K562 (cell line): ENCODE data around the gene LRRC1. TPM values are rescaled to one million over a fixed set of nuclear protein-coding genes. Genes with fewer than 3 reads are reported as not detected.

Experiments
- CBX1 ChIP-seq: sonication (generic); IDR thresholded peaks from 2 replicates; pipeline ENCODE4 v1.6.1; 2016; ENCODE audit warnings: antibody characterized with exemption, low read depth, mild to moderate bottlenecking
- CREBBP ChIP-seq: IDR thresholded peaks from one replicate; pipeline ENCODE4 v1.6.1; 2012; ENCODE audit warnings: low read depth, mild to moderate bottlenecking, control low read depth, inconsistent platforms, low read length
- CREM ChIP-seq: IDR thresholded peaks from 2 replicates; pipeline ENCODE4 v1.6.1; 2014; ENCODE audit warnings: antibody characterized with exemption, low read depth
- FOXA3 ChIP-seq, 2 experiments: fragments of 450-650 bp in 1 of 2; sonication (generic) in 1 of 2; formaldehyde crosslinking; IDR thresholded peaks in 1 of 2; conservative IDR thresholded peaks in 1 of 2; 2 replicates each; pipeline versions ENCODE4 v1.4.0 to v1.8.0; 2020 to 2022; ENCODE audit warnings: mild to moderate bottlenecking in 2 of 2, missing genetic modification reagents in 1 of 2
- HNRNPH1 ChIP-seq: fragments of 200-400 bp; formaldehyde crosslinking; optimal IDR thresholded peaks from 2 replicates; pipeline ENCODE3; 2017; ENCODE audit warnings: low read depth, mild to moderate bottlenecking, low read length, moderate library complexity
- PRMT5 ChIP-seq: sonication (generic); formaldehyde crosslinking; IDR thresholded peaks from 2 replicates; pipeline ENCODE4 v1.5.0; 2020; ENCODE audit warnings: missing genetic modification reagents
- STAT5A ChIP-seq: IDR thresholded peaks from 2 replicates; pipeline ENCODE4 v1.6.1; 2012; ENCODE audit warnings: low read length, inconsistent platforms, borderline replicate concordance
- ZBTB26 ChIP-seq: fragments of 450-650 bp; formaldehyde crosslinking; IDR thresholded peaks from 2 replicates; pipeline ENCODE4 v1.4.0; 2022; ENCODE audit warnings: missing genetic modification characterization
- ZC3H4 ChIP-seq: sonication (generic); formaldehyde crosslinking; IDR thresholded peaks from 2 replicates; pipeline ENCODE4 v1.9.0; 2021; ENCODE audit warnings: missing genetic modification reagents, borderline replicate concordance
- ZNF75A ChIP-seq: fragments of 450-650 bp; formaldehyde crosslinking; IDR thresholded peaks from 2 replicates; pipeline ENCODE4 v1.4.0; 2020; ENCODE audit warnings: mild to moderate bottlenecking
- polyA plus RNA-seq, 8 experiments: library from polyadenylated mRNA; depleted of rRNA in 4 of 8; stranded (reverse) in 5 of 8; unstranded in 3 of 8; fragments of >200 nt; fragmentation: Nextera tagmentation in 2 of 8; fragmentation: Illumina TruSeq in 1 of 8; extraction: Ambion mirVana in 2 of 8; extraction: Trizol in 1 of 8; gene quantifications; 2 replicates each; pipeline versions ENCODE4 v1.2.1 to v1.2.3, GENCODE V29; 2011 to 2014; ENCODE audit warnings: inconsistent platforms in 1 of 8, missing spikeins in 1 of 8
- total RNA-seq, 7 experiments: library from RNA; depleted of rRNA in 6 of 7; stranded (reverse); fragments of >200 nt in 6 of 7; fragmentation: Illumina TruSeq in 2 of 7; extraction: Trizol in 2 of 7; gene quantifications; 2 replicates each; pipeline versions ENCODE4 v1.2.1 to v1.2.3, GENCODE V29; 2011 to 2021; ENCODE audit warnings: low replicate concordance in 1 of 7
- TF ChIP-seq, protein P1 (sequence below): fragments of 200-800 bp; sonication (Bioruptor generic); IDR thresholded peaks from 2 replicates; pipeline ENCODE4 v1.6.1; 2017; ENCODE audit warnings: missing genetic modification characterization, missing compliant biosample characterization

LRRC1 gene
- total and polyA plus RNA-seq, 9 of the 15 experiments (the other 6 are each of a cell fraction or from before 2014, with no cell fraction given) = not detected

GRCh38 chr6:53794137-53794719 is 577 bp upstream of the LRRC1 start (continued):
- TF ChIP-seq, protein P1, sequence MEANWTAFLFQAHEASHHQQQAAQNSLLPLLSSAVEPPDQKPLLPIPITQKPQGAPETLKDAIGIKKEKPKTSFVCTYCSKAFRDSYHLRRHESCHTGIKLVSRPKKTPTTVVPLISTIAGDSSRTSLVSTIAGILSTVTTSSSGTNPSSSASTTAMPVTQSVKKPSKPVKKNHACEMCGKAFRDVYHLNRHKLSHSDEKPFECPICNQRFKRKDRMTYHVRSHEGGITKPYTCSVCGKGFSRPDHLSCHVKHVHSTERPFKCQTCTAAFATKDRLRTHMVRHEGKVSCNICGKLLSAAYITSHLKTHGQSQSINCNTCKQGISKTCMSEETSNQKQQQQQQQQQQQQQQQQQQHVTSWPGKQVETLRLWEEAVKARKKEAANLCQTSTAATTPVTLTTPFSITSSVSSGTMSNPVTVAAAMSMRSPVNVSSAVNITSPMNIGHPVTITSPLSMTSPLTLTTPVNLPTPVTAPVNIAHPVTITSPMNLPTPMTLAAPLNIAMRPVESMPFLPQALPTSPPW (CRISPR knock-in tag) = no peak
- TF ChIP-seq CBX1 (no peak), CREM (no peak), ZNF75A (CRISPR knock-in tag) (no peak), HNRNPH1 (no peak), STAT5A (no peak), ZC3H4 (CRISPR knock-in tag) (no peak), CREBBP (no peak), ZBTB26 (CRISPR knock-in tag) (no peak), PRMT5 (CRISPR knock-in tag) (no peak), FOXA3 (CRISPR knock-in tag; conservative IDR thresholded peaks at IDR 0.05 in 1 of 2, IDR thresholded peaks at IDR 0.05 in 1 of 2) (no peak)
